Neutrophil (primary cell): ENCODE data around the gene USP12.

ENCODE experiments used
- H3K27ac ChIP-seq: fragments of 200-600 bp; sonication (generic); 2 replicates; pipeline ENCODE4 v1.5.1; 2016; ENCODE audit warnings: mild to moderate bottlenecking, moderate library complexity
- H3K27me3 ChIP-seq: fragments of 200-600 bp; sonication (generic); 2 replicates; pipeline ENCODE4 v1.6.0; 2016; ENCODE audit warnings: mild to moderate bottlenecking
- H3K36me3 ChIP-seq: fragments of 200-600 bp; sonication (generic); 2 replicates; pipeline ENCODE4 v1.5.1; 2017
- H3K4me1 ChIP-seq, 2 experiments: fragments of 200-600 bp in 1 of 2; sonication (generic) in 1 of 2; 1 replicate in 1 of 2; 2 replicates in 1 of 2; pipeline versions ENCODE4 v1.5.1 to v1.6.1; 2013 to 2016; ENCODE audit warnings: low read depth in 1 of 2, low read length in 1 of 2, mild to moderate bottlenecking in 1 of 2, moderate library complexity in 1 of 2; ENCODE audit not compliant: control insufficient read depth in 1 of 2, insufficient read depth in 1 of 2
- H3K4me3 ChIP-seq, 2 experiments: fragments of 200-600 bp in 1 of 2; sonication (generic) in 1 of 2; 1 replicate in 1 of 2; 2 replicates in 1 of 2; pipeline ENCODE4 v1.5.1; 2013 to 2016; ENCODE audit warnings: low read depth in 1 of 2, low read length in 1 of 2, mild to moderate bottlenecking in 1 of 2, moderate library complexity in 1 of 2
- H3K9me3 ChIP-seq: fragments of 200-600 bp; sonication (generic); 2 replicates; pipeline ENCODE4 v1.5.1; 2016
- TF ChIP-seq, protein P1 (sequence below): fragments of 200-600 bp; sonication (generic); IDR thresholded peaks from 2 replicates; pipeline ENCODE4 v1.5.1; 2016; ENCODE audit warnings: antibody characterized with exemption

The USP12 gene

DNA sequence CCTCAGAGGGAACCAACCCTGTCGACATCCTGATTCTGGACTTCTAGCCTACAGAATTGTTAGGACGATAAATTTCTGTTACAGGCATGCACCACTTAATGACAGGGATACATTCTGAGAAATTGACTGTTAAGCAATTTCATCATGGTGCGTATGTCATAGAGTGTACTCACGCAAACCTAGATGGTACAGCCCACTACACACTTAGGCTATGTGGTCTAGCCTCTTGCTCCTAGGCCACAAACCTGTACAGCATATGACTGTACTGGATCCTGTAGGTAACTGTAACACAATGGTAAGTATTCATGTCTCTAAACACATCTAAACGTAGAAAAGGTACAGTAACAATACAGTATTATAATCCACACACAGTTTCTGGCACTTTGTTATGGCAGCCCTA lies 13.3 kb downstream of the USP12 start:
- Histone ChIP-seq H3K27me3 (no peaks in the 10 kb centered on the region), H3K36me3 (no peaks in the 10 kb centered on the region), H3K4me3 (no peak overlapping the region), H3K4me1 (peaks cover 0 to 10% of the 10 kb centered on the region in 2 experiments), H3K9me3 (no peaks in the 10 kb centered on the region), H3K27ac (no peak overlapping the region)
- TF ChIP-seq, protein P1, sequence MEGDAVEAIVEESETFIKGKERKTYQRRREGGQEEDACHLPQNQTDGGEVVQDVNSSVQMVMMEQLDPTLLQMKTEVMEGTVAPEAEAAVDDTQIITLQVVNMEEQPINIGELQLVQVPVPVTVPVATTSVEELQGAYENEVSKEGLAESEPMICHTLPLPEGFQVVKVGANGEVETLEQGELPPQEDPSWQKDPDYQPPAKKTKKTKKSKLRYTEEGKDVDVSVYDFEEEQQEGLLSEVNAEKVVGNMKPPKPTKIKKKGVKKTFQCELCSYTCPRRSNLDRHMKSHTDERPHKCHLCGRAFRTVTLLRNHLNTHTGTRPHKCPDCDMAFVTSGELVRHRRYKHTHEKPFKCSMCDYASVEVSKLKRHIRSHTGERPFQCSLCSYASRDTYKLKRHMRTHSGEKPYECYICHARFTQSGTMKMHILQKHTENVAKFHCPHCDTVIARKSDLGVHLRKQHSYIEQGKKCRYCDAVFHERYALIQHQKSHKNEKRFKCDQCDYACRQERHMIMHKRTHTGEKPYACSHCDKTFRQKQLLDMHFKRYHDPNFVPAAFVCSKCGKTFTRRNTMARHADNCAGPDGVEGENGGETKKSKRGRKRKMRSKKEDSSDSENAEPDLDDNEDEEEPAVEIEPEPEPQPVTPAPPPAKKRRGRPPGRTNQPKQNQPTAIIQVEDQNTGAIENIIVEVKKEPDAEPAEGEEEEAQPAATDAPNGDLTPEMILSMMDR: no peak

DNA sequence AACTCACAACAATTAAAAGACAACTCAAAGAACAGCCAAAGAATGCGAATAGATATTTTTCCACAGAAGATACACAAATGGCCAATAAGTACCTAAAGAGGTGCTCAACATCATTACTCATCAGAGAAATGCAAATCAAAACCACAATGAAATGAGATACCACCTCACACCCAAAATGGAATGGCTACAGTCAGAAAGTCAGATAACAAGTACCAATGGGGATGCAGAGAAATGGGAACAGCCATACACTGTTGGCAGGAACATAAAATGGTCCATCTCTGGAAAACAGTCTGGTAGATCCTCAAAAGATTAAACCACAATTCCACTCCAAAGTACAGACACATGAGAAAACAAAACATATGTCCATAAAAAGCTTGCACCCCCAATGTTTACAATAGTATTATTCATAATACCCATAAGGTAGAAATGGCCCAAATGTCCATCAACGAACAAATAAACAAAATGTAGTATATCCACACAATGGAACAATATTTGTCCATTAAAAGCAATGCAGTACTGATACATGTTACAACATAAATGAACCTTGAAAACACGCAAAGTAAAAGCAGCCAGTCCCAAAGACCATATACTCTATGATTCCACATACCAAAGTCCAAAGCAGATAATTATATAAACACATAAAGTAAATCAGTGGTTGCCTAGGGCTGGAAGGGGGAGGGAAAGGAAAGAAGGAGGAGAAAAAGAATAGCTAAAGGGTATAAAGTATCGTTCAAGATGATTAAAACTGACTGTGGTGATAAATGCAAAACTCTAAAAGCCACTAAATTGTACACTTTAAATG lies 19.6 kb downstream of the USP12 start:
- TF ChIP-seq, protein P1: no peak
- H3K9me3 ChIP-seq: no peaks in the 10 kb centered on the region

DNA sequence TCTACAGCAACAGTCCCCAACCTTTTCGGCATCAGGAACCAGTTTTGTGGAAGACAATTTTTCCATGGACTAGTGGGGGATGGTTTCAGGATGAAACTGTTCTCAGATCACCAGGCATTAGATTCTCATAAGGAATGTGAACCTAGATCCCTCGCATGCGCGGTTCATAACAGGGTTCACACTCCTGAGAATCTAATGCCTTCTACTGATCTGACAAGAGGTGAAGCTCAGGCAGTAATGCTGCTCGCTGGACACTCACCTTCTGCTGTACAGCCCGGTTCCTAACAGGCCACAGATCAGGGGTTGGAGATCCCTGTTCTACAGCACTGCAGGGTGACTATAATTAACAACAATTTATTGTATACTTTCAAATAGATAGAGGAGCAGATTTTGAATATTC lies 21.9 kb downstream of the USP12 start:
- TF ChIP-seq, protein P1: no peak
- Histone ChIP-seq H3K4me1 (no peaks in the 10 kb centered on the region), H3K9me3 (no peaks in the 10 kb centered on the region)

More for the DNA sequence above, 19.6 kb downstream of the USP12 start:
- Histone ChIP-seq H3K36me3 (no peaks in the 10 kb centered on the region), H3K27ac (no peak overlapping the region), H3K27me3 (no peaks in the 10 kb centered on the region), H3K4me1 (no peaks in the 10 kb centered on the region), H3K4me3 (no peak overlapping the region)

DNA sequence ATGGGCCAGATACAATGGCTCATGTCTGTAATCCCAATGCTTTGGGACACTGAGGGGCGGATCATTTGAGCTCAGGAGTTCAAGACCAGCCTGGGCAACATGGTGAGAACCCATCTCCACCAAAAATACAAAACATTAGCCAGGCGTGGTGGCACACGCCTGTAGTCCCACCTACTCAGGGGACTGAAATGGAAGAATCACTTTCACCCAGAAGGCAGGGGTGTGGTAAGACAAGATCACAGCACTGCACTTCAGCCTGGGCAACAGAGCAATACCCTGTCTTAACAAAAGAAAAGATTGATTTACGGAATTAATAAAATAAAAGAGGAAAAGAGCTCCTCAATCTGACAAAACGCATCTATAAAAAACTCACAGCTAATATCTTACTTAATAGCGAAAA lies 22.7 kb downstream of the USP12 start:
- H3K4me1 ChIP-seq: no peaks in the 10 kb centered on the region
- H3K9me3 ChIP-seq: no peaks in the 10 kb centered on the region
- no peak overlapping the region for H3K4me3 ChIP-seq
- TF ChIP-seq, protein P1: no peak
- H3K27me3 ChIP-seq: no peaks in the 10 kb centered on the region
- H3K27ac ChIP-seq: no peak overlapping the region
- no peaks in the 10 kb centered on the region for H3K36me3 ChIP-seq

More for the DNA sequence above, 21.9 kb downstream of the USP12 start:
- H3K27me3 ChIP-seq: no peaks in the 10 kb centered on the region
- H3K4me3 ChIP-seq: no peak overlapping the region
- no peak overlapping the region for H3K27ac ChIP-seq
- no peaks in the 10 kb centered on the region for H3K36me3 ChIP-seq

DNA sequence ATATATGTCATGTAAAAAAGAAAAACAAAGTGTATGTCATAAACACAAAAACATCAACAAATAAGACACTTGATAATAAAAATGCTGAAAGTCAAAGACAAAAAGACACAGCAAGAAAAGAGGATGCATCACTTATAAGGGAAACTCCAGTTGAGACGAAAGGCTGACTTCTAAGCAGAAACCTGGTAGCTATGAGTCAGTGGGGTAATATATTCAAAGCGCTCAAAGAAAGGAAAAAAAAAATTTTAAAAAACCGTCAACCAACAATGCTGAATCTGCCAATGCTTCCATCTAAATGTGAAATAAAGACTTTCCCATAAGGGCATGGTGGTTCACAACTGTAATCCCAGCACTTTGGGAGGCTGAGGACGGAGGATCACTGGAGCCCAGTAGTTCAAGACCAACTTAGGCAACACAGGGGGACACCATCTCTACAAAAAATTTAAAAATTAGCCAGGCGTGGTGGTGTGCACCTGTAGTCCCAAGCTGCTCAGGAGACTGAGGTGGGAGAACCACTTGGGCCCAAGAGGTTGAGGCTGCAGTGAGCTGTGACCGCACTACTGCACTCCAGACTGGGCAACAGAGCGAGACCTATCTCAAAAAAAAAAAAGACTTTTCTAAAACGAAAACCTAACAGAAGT lies 24.0 kb downstream of the USP12 start:
- Histone ChIP-seq H3K36me3 (no peaks in the 10 kb centered on the region), H3K27me3 (no peaks in the 10 kb centered on the region), H3K27ac (no peak overlapping the region), H3K9me3 (no peaks in the 10 kb centered on the region), H3K4me1 (no peaks in the 10 kb centered on the region), H3K4me3 (no peak overlapping the region)
- TF ChIP-seq, protein P1: no peak
